GM12891 (cell line): ENCODE data around the gene PTPRN2.

Experiments
- DNase-seq: peaks from one replicate; pipeline ENCODE4 v3.0.0; 2011; ENCODE audit warnings: low spot score; ENCODE audit not compliant: insufficient read length
- FAIRE-seq: peaks from 2 replicates; lab custom pipeline; 2011; peaks lifted over from hg19 to GRCh38; lab: Jason Lieb, UNC
- PAX5 ChIP-seq: IDR thresholded peaks from 2 replicates; pipeline ENCODE4 v1.6.1; 2011; ENCODE audit warnings: low read length, moderate library complexity, mild to moderate bottlenecking; ENCODE audit not compliant: insufficient read depth, severe bottlenecking
- POLR2A ChIP-seq: IDR thresholded peaks from 2 replicates; pipeline ENCODE4 v1.6.1; 2011; ENCODE audit warnings: low read depth, low read length, control low read depth
- POLR2AphosphoS5 ChIP-seq: IDR thresholded peaks from 2 replicates; pipeline ENCODE4 v1.6.1; 2011; ENCODE audit warnings: low read depth, low read length, control low read depth
- POU2F2 ChIP-seq: IDR thresholded peaks from 2 replicates; pipeline ENCODE4 v1.6.1; 2011; ENCODE audit warnings: low read depth, mild to moderate bottlenecking, control low read depth, low read length, moderate library complexity
- SPI1 ChIP-seq: IDR thresholded peaks from 2 replicates; pipeline ENCODE4 v1.6.1; 2011; ENCODE audit warnings: low read depth, low read length, control low read depth
- TAF1 ChIP-seq: IDR thresholded peaks from 2 replicates; pipeline ENCODE4 v1.6.1; 2011; ENCODE audit warnings: low read depth, low read length, control low read depth

Gene PTPRN2

GRCh38 chr7:158271646-158272045, 316.0 kb downstream of the PTPRN2 start:
- TF ChIP-seq POLR2AphosphoS5 (no peak), SPI1 (no peak), POLR2A (no peak), POU2F2 (no peak), PAX5 (no peak)
- no peak for DNase-seq
- FAIRE-seq = no peak

- TF ChIP-seq SPI1 (no peak), POU2F2 (no peak), TAF1 (no peak), POLR2A (no peak), PAX5 (no peak), POLR2AphosphoS5 (no peak)
- FAIRE-seq = no peak
- DNase-seq = no peak
These were observed 316.7 kb downstream of the PTPRN2 start for GRCh38 chr7:158270856-158271413.

- no peak for DNase-seq
- TF ChIP-seq SPI1 (no peak), POU2F2 (no peak), POLR2AphosphoS5 (no peak), TAF1 (no peak), POLR2A (no peak), PAX5 (no peak)
- FAIRE-seq = no peak
These were observed 317.4 kb downstream of the PTPRN2 start for GRCh38 chr7:158270106-158270775.

- no peak for TF ChIP-seq PAX5
- no peak for TF ChIP-seq POLR2AphosphoS5
- TF ChIP-seq POU2F2 = no peak
- no peak for TF ChIP-seq TAF1
- no peak for TF ChIP-seq SPI1
- no peak for TF ChIP-seq POLR2A
- FAIRE-seq = no peak
- DNase-seq = no peak
These were observed 318.6 kb downstream of the PTPRN2 start for GRCh38 chr7:158268816-158269535.

GRCh38 chr7:158267742-158268435, 319.7 kb downstream of the PTPRN2 start:
- FAIRE-seq (no peak), DNase-seq (no peak)
- TF ChIP-seq POLR2AphosphoS5 = no peak
- TF ChIP-seq POLR2A = no peak
- TF ChIP-seq POU2F2 = no peak
- no peak for TF ChIP-seq PAX5
- TF ChIP-seq TAF1 = no peak
- TF ChIP-seq SPI1 = no peak

- no peak for FAIRE-seq
- TF ChIP-seq SPI1 (no peak), TAF1 (no peak), PAX5 (no peak)
- DNase-seq = no peak
These were observed 320.5 kb downstream of the PTPRN2 start for GRCh38 chr7:158266817-158267741.

- FAIRE-seq = no peak
- no peak for DNase-seq
- TF ChIP-seq PAX5 = no peak
- no peak for TF ChIP-seq POLR2AphosphoS5
- TF ChIP-seq POLR2A = no peak
- TF ChIP-seq TAF1 = no peak
- no peak for TF ChIP-seq POU2F2
- TF ChIP-seq SPI1 = no peak
These were observed 321.2 kb downstream of the PTPRN2 start for GRCh38 chr7:158266426-158266816.

GRCh38 chr7:158265743-158266080, 321.9 kb downstream of the PTPRN2 start:
- FAIRE-seq (no peak), DNase-seq (no peak)
- TF ChIP-seq PAX5 (no peak), POLR2A (no peak), TAF1 (no peak), POU2F2 (no peak), POLR2AphosphoS5 (no peak), SPI1 (no peak)
